K562 (cell line): ENCODE results near the gene MYCT1. TPM values are rescaled to one million over a fixed set of nuclear protein-coding genes. Genes with fewer than 3 reads are reported as not detected.

ENCODE experiments used
- ATAC-seq: fragments of 200-7000 bp; cut with Tn5 transposase; 3 replicates; pipeline ENCODE4 v1.9.1; 2020; ENCODE audit warnings: moderate library complexity
- BruUV-seq: library from RNA; stranded (reverse); fragments of 400-500 nt; replicated peaks from 2 replicates; lab custom pipeline; 2021; lab: Mats Ljungman, UMichigan
- CTCF ChIA-PET: fragments of 300-600 bp; formaldehyde crosslinking; extraction: SDS; loops from one replicate; lab custom pipeline; 2021; ENCODE audit warnings: low intra/inter-chr PET ratio; lab: Yijun Ruan, JAX
- POLR2A ChIA-PET: fragments of 300-600, 350-650 bp; sonication (Branson Sonifier 250); formaldehyde crosslinking; extraction: SDS; loops from one replicate; lab custom pipeline; 2021; ENCODE audit warnings: antibody characterized with exemption, inconsistent platforms; lab: Yijun Ruan, JAX
- DNase-seq, 4 experiments: peaks; one replicate each; pipeline versions ENCODE4 v3.0.0 to v3.0.0-alpha.2; 2011 to 2018; ENCODE audit warnings: low spot score in 3 of 4, mixed read lengths in 3 of 4; ENCODE audit errors: extremely low read depth in 1 of 4
- FAIRE-seq: peaks from 2 replicates; lab custom pipeline; 2011; peaks lifted over from hg19 to GRCh38; lab: Jason Lieb, UNC
- H2AFZ ChIP-seq: 2 replicates; pipeline ENCODE4 v1.6.0; 2011; ENCODE audit warnings: low read depth, low read length, control low read depth, inconsistent platforms
- H3K27ac ChIP-seq: fragments of 200-600 bp; 3 replicates; pipeline ENCODE4 v1.8.0; 2011; ENCODE audit warnings: low read depth, mild to moderate bottlenecking, control low read depth, inconsistent platforms, low read length, moderate library complexity, mixed read lengths; ENCODE audit errors: extremely low read depth
- H3K27me3 ChIP-seq, 2 experiments: fragments of 300-600 bp in 1 of 2; 2 replicates in 1 of 2; 3 replicates in 1 of 2; pipeline versions ENCODE4 v1.6.0 to v1.8.0; 2011; ENCODE audit warnings: inconsistent platforms in 2 of 2, low read length in 2 of 2, mild to moderate bottlenecking in 1 of 2, mixed read lengths in 1 of 2, moderate library complexity in 1 of 2; ENCODE audit not compliant: control insufficient read depth in 2 of 2, insufficient read depth in 2 of 2
- H3K36me3 ChIP-seq: fragments of 300-600 bp; 3 replicates; pipeline ENCODE4 v1.8.0; 2011; ENCODE audit warnings: mild to moderate bottlenecking, low read length, inconsistent platforms; ENCODE audit not compliant: control insufficient read depth, insufficient read depth
- H3K4me1 ChIP-seq, 2 experiments: fragments of 200-600 bp in 1 of 2; replicated peaks in 1 of 2; 2 replicates in 1 of 2; 3 replicates in 1 of 2; pipeline versions ENCODE4 v1.5.1 to v1.8.0; 2011; ENCODE audit warnings: inconsistent platforms in 2 of 2, low read length in 2 of 2, mild to moderate bottlenecking in 1 of 2, mixed read lengths in 1 of 2, moderate library complexity in 1 of 2; ENCODE audit not compliant: control insufficient read depth in 2 of 2, insufficient read depth in 2 of 2
- H3K4me2 ChIP-seq: 2 replicates; pipeline ENCODE4 v1.6.1; 2011; ENCODE audit warnings: low read length, control low read depth, inconsistent platforms, mixed read lengths; ENCODE audit not compliant: insufficient read depth
- H3K4me3 ChIP-seq: fragments of 200-600 bp; sonication (generic), shearing (Covaris generic); 2 replicates; pipeline ENCODE4 v1.5.1; 2016; ENCODE audit warnings: control low read depth, inconsistent platforms
- H3K79me2 ChIP-seq: fragments of 200-600 bp; 3 replicates; pipeline ENCODE4 v1.8.0; 2011; ENCODE audit warnings: low read length, inconsistent platforms; ENCODE audit not compliant: control insufficient read depth, insufficient read depth
- H3K9ac ChIP-seq, 2 experiments: 2 replicates each; pipeline versions ENCODE4 v1.6.0 to v1.6.1; 2011; ENCODE audit warnings: low read depth in 2 of 2, low read length in 2 of 2, control low read depth in 1 of 2, inconsistent platforms in 1 of 2, mild to moderate bottlenecking in 1 of 2, mixed read lengths in 1 of 2; ENCODE audit not compliant: insufficient read depth in 1 of 2
- H3K9me1 ChIP-seq: one replicate; pipeline ENCODE4 v1.6.0; 2011; ENCODE audit warnings: inconsistent platforms, mild to moderate bottlenecking, low read length, moderate library complexity; ENCODE audit not compliant: control insufficient read depth, insufficient read depth
- H3K9me3 ChIP-seq: replicated peaks from 2 replicates; pipeline ENCODE4 v1.5.1; 2011; ENCODE audit warnings: low read depth, low read length, inconsistent platforms; ENCODE audit not compliant: control insufficient read depth, insufficient read depth
- H4K20me1 ChIP-seq: replicated peaks from 2 replicates; pipeline ENCODE4 v1.6.1; 2011; ENCODE audit warnings: low read length, inconsistent platforms, mixed read lengths; ENCODE audit not compliant: control insufficient read depth, insufficient read depth
- BCOR ChIP-seq: fragments of 450-650 bp; IDR thresholded peaks from 2 replicates; pipeline ENCODE4 v1.6.1; 2016
- CREB1 ChIP-seq, 2 experiments: sonication (generic) in 1 of 2; formaldehyde crosslinking in 1 of 2; IDR thresholded peaks; 2 replicates each; pipeline versions ENCODE4 v1.6.1 to v1.8.0; 2012 to 2022; ENCODE audit warnings: inconsistent platforms in 1 of 2, mild to moderate bottlenecking in 1 of 2, missing genetic modification reagents in 1 of 2, moderate library complexity in 1 of 2
- GATA2 ChIP-seq: sonication (generic); formaldehyde crosslinking; IDR thresholded peaks from 2 replicates; pipeline ENCODE4 v1.4.0; 2020; ENCODE audit warnings: mild to moderate bottlenecking, missing genetic modification reagents
- GTF2F1 ChIP-seq: IDR thresholded peaks from 2 replicates; pipeline ENCODE4 v1.6.1; 2011; ENCODE audit warnings: low read depth, low read length, improper control_type of control experiment
- HBP1 ChIP-seq: fragments of 450-650 bp; formaldehyde crosslinking; IDR thresholded peaks from 2 replicates; pipeline ENCODE4 v1.4.0; 2022; ENCODE audit warnings: missing genetic modification characterization
- HNRNPK ChIP-seq: fragments of 200-400 bp; formaldehyde crosslinking; IDR thresholded peaks from one replicate; pipeline ENCODE4 v1.6.1; 2018; ENCODE audit warnings: mild to moderate bottlenecking, low read depth, low read length; ENCODE audit not compliant: poor library complexity, severe bottlenecking
- NELFE ChIP-seq: IDR thresholded peaks from 2 replicates; pipeline ENCODE4 v1.6.1; 2011; ENCODE audit warnings: mild to moderate bottlenecking; ENCODE audit not compliant: insufficient read depth, insufficient read length
- TBL1XR1 ChIP-seq, 2 experiments: IDR thresholded peaks; 2 replicates each; pipeline ENCODE4 v1.6.1; 2012; ENCODE audit warnings: improper control_type of control experiment in 2 of 2, low read length in 2 of 2, mild to moderate bottlenecking in 1 of 2
- ZNF121 ChIP-seq: sonication (generic); formaldehyde crosslinking; conservative IDR thresholded peaks from 2 replicates; pipeline ENCODE4 v1.8.0; 2022; ENCODE audit warnings: missing genetic modification reagents
- ZNF23 ChIP-seq: fragments of 250-450 bp; sonication (Bioruptor Pico); IDR thresholded peaks from 2 replicates; pipeline ENCODE4 v1.4.0; 2020; ENCODE audit warnings: mild to moderate bottlenecking
- ZNF511 ChIP-seq: sonication (generic); formaldehyde crosslinking; IDR thresholded peaks from 2 replicates; pipeline ENCODE4 v1.8.0; 2022; ENCODE audit warnings: mild to moderate bottlenecking, missing genetic modification reagents
- ZNF740 ChIP-seq, 3 experiments: fragments of 200-800 bp in 1 of 3; sonication (Bioruptor generic) in 1 of 3; sonication (generic) in 1 of 3; formaldehyde crosslinking in 1 of 3; IDR thresholded peaks; 2 replicates each; pipeline versions ENCODE4 v1.6.1 to v1.8.0; 2016 to 2022; ENCODE audit warnings: mild to moderate bottlenecking in 2 of 3, missing compliant biosample characterization in 2 of 3, missing genetic modification characterization in 2 of 3, missing genetic modification reagents in 1 of 3
- ZZZ3 ChIP-seq: fragments of 450-650 bp; IDR thresholded peaks from 2 replicates; pipeline ENCODE4 v1.6.1; 2016; ENCODE audit warnings: antibody characterized with exemption, mild to moderate bottlenecking, moderate library complexity
- WGBS: fragments of 100-300 bp; shearing (Covaris generic); methylation state at CpG from one replicate; pipeline ENCODE4 v1.1.6; 2016; ENCODE audit warnings: low coverage, mixed read lengths; ENCODE audit not compliant: insufficient coverage; ENCODE audit errors: missing lambda C conversion rate; 5-methylcytosine and 5-hydroxymethylcytosine counted together
- in situ Hi-C: fragments of 300-500 bp; cut with MboI; formaldehyde crosslinking; loops from 4 replicates; pipeline ENCODE4 v1.15.0; 2018; ENCODE audit warnings: inconsistent platforms, mixed read lengths
- intact Hi-C: fragments of 100-400 bp; cut with micrococcal nuclease; formaldehyde crosslinking; loops from 2 replicates; pipeline ENCODE4 v1.14.2; 2022
- polyA plus RNA-seq, 8 experiments: library from polyadenylated mRNA; depleted of rRNA in 4 of 8; stranded (reverse) in 5 of 8; unstranded in 3 of 8; fragments of >200 nt; fragmentation: Nextera tagmentation in 2 of 8; fragmentation: Illumina TruSeq in 1 of 8; extraction: Ambion mirVana in 2 of 8; extraction: Trizol in 1 of 8; gene quantifications; 2 replicates each; pipeline versions ENCODE4 v1.2.1 to v1.2.3, GENCODE V29; 2011 to 2014; ENCODE audit warnings: inconsistent platforms in 1 of 8, missing spikeins in 1 of 8
- total RNA-seq, 7 experiments: library from RNA; depleted of rRNA in 6 of 7; stranded (reverse); fragments of >200 nt in 6 of 7; fragmentation: Illumina TruSeq in 2 of 7; extraction: Trizol in 2 of 7; gene quantifications; 2 replicates each; pipeline versions ENCODE4 v1.2.1 to v1.2.3, GENCODE V29; 2011 to 2021; ENCODE audit warnings: low replicate concordance in 1 of 7

The MYCT1 gene
- total and polyA plus RNA-seq, 9 of the 15 experiments (the other 6 are each of a cell fraction or from before 2014, with no cell fraction given): 0.04 to 0.28 (median 0.08) TPM; not detected in 2

GRCh38 chr6:152720974-152721373 is 23.3 kb downstream of the MYCT1 start (continued):
- no peak for TF ChIP-seq ZNF740 (CRISPR knock-in tag; IDR thresholded peaks at IDR 0.05)
- TF ChIP-seq ZNF740 (tag; IDR thresholded peaks at IDR 0.05): no peak
- no peak for TF ChIP-seq ZNF23 (CRISPR knock-in tag)
- TF ChIP-seq ZZZ3: no peak
- no peak for TF ChIP-seq HBP1 (CRISPR knock-in tag)
- TF ChIP-seq CREB1 (IDR thresholded peaks at IDR 0.05): no peak
- TF ChIP-seq CREB1 (CRISPR knock-in tag; IDR thresholded peaks at IDR 0.05): no peak
- TF ChIP-seq GATA2 (CRISPR knock-in tag): no peak
- TF ChIP-seq BCOR: no peak
- no peak for TF ChIP-seq ZNF121 (CRISPR knock-in tag)

GRCh38 chr6:152721956-152722355 is 24.3 kb downstream of the MYCT1 start:
- FAIRE-seq (no peak), DNase-seq (no peak), ATAC-seq (no peak)
- Histone ChIP-seq H3K36me3 (no peaks in the 10 kb centered on the region), H3K9me3 (no peaks in the 10 kb centered on the region), H3K27ac (no peak overlapping the region), H3K4me3 (no peak overlapping the region), H3K79me2 (no peaks in the 10 kb centered on the region), H3K27me3 (no peaks in the 10 kb centered on the region), H3K4me2 (no peak overlapping the region), H3K9ac (no peak overlapping the region), H3K9me1 (no peaks in the 10 kb centered on the region), H4K20me1 (no peaks in the 10 kb centered on the region), H2AFZ (no peak overlapping the region), H3K4me1 (no peaks in the 10 kb centered on the region)
- intact Hi-C loops (no loop called here), in situ Hi-C loops (no loop called here)
- CTCF ChIA-PET: no interaction called here
- no TSS peak for BruUV-seq
- 4% methylated on average over 4 of the region's 4 CpGs for WGBS
- POLR2A ChIA-PET: no interaction called here
- TF ChIP-seq NELFE (no peak), GTF2F1 (no peak), ZNF511 (CRISPR knock-in tag) (no peak), HNRNPK (no peak), TBL1XR1 (IDR thresholded peaks at IDR 0.05; ENCODE audit: low read length in 2 of 2) (no peak)
